ENCODE results near the gene MLN. TPM values are rescaled to one million over a fixed set of nuclear protein-coding genes. Genes with fewer than 3 reads are reported as not detected.

Gene MLN
- total RNA-seq, 4 donors from 2014 or later = not detected

DNA sequence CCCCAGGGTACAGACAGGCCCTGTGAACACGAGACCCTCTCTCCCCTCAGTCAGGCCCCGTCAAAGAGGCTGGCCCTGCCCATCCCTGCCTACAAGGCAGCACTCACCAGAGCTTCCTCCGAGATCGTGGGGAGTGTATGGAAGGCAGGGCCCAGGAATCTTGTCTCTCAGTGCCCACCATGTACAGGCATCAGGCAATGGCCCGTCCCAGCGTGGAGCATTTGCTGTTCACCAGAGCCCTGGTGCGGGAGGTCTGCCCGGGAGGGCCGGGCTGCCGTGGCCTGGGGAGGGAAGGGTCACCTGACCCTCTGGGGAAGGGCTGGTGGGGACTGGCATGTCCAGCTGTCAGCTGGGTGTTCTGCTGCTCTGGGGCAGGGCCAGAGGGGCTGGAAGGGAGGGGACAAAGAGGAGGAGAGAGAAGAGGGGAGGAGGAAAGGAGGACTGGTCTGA is 57.1 kb downstream of the MLN start, which contains the start of gene IP6K3:
IP6K3 (minus strand) TSS at position 255 of the 450 bp plus-strand sequence. CDS start 11,429 bp downstream, outside the sequence.
- DNase-seq (ENCODE audit: low spot score) (no peak), ATAC-seq (ENCODE audit: low FRiP score) (no peak)
- TF ChIP-seq, protein P1, sequence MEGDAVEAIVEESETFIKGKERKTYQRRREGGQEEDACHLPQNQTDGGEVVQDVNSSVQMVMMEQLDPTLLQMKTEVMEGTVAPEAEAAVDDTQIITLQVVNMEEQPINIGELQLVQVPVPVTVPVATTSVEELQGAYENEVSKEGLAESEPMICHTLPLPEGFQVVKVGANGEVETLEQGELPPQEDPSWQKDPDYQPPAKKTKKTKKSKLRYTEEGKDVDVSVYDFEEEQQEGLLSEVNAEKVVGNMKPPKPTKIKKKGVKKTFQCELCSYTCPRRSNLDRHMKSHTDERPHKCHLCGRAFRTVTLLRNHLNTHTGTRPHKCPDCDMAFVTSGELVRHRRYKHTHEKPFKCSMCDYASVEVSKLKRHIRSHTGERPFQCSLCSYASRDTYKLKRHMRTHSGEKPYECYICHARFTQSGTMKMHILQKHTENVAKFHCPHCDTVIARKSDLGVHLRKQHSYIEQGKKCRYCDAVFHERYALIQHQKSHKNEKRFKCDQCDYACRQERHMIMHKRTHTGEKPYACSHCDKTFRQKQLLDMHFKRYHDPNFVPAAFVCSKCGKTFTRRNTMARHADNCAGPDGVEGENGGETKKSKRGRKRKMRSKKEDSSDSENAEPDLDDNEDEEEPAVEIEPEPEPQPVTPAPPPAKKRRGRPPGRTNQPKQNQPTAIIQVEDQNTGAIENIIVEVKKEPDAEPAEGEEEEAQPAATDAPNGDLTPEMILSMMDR (IDR thresholded peaks at IDR 0.05) = no peak

DNA sequence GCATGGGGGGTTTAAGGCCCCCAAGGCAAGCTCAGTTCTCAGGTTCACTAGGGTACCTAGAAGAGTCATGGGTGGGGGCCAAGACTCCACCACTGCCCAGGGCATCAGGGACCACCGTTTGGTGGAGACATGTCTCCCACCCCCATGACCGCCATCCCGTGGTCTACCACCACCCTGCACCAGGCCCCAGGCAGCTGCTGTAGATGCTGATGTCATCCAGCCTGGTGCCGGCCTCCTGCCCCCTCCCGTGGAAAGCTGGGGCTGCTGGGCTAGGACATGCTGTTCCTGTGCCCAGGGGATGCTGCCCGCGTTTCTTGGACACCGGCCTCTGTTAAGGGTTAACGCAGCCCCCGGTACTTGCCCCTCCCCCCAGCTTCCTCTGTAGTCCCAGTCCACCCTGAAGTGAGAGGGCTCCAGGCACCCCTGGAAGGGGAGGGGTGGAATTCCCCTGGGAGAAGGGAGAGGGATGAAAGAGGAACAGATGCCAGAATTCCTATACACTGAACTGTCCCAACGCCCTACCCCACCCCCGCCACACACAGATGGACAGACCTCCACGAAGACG is 57.7 kb downstream of the MLN start:
- peak; percentile 22 for ATAC-seq (ENCODE audit: low FRiP score)
- TF ChIP-seq, protein P1 (IDR thresholded peaks at IDR 0.05) = no peak
- no peak for DNase-seq (ENCODE audit: low spot score)

DNA sequence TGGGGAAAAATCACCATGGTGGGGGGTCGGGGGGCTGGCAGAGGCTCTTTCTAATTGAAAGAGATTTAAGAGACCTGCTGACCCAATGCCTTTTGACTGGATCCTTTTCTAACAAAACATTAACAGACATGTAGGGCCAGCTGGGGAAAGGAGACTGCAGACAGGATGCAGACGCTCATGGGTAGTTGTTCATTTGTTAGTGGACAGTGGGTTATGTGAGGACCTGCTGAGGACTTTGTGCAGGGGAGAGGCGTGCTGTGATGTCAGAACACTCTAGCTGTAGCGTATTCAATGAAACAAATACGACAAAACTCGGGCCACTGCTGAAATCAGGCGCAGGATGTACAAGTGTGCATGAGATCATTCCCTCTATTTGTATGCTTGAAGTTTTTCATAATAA is 58.3 kb downstream of the MLN start:
- TF ChIP-seq, protein P1 (IDR thresholded peaks at IDR 0.05) = no peak
- ATAC-seq (ENCODE audit: low FRiP score) (no peak), DNase-seq (ENCODE audit: low spot score) (no peak)

GRCh38 chr6:33744895-33745546 is 58.8 kb downstream of the MLN start:
- ATAC-seq (ENCODE audit: low FRiP score) (no peak), DNase-seq (ENCODE audit: low spot score) (no peak)

More at GRCh38 chr6:33744895-33745546, 58.8 kb downstream of the MLN start:
- TF ChIP-seq, protein P1 (IDR thresholded peaks at IDR 0.05) = no peak

Other genes with a start within 250 kb of the MLN start
- gene BAK1, start 223.7 kb downstream of the MLN start, total RNA-seq = 10 to 100 TPM in 3 of 4 donors, 1 to 10 TPM in 1; 6.9 to 22.7 (median 10.9) TPM
- 10 to 100 TPM; 25.7 to 62.0 (median 35.9) TPM for gene ITPR3, start 182.7 kb downstream of the MLN start, total RNA-seq
- gene UQCC2, start 92.3 kb downstream of the MLN start, total RNA-seq = 10 to 100 TPM; 10.4 to 19.6 (median 15.5) TPM
- 1 to 10 TPM in 1 of 4 donors, under 1 TPM in 3; 0.19 to 2.2 (median 0.45) TPM for gene IP6K3, start 57.1 kb downstream of the MLN start, total RNA-seq
- gene LEMD2, start 14.9 kb downstream of the MLN start, total RNA-seq = 10 to 100 TPM; 25.8 to 75.0 (median 40.4) TPM